ENCODE data around the gene PHKG1.

DNA sequence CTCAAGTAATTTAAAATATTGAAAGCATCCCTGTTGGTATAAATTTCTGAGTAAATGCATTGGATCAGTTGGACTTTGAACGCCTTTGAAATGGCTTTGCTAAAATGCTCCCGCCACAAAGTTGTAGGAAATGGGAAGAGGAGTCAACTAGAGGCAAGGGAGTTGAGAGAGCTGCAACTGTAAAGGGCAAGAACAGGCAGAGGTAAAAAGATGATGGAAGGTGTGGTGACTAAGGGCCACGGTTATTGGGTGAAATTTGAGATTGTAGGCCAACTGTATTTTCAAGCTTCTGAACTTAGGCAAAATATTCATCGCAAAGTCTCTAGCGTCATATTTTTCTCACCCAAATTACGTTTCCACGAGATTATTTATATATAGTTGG is 29.3 kb downstream of the PHKG1 start:
- TF ChIP-seq, protein P1, sequence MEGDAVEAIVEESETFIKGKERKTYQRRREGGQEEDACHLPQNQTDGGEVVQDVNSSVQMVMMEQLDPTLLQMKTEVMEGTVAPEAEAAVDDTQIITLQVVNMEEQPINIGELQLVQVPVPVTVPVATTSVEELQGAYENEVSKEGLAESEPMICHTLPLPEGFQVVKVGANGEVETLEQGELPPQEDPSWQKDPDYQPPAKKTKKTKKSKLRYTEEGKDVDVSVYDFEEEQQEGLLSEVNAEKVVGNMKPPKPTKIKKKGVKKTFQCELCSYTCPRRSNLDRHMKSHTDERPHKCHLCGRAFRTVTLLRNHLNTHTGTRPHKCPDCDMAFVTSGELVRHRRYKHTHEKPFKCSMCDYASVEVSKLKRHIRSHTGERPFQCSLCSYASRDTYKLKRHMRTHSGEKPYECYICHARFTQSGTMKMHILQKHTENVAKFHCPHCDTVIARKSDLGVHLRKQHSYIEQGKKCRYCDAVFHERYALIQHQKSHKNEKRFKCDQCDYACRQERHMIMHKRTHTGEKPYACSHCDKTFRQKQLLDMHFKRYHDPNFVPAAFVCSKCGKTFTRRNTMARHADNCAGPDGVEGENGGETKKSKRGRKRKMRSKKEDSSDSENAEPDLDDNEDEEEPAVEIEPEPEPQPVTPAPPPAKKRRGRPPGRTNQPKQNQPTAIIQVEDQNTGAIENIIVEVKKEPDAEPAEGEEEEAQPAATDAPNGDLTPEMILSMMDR (conservative IDR thresholded peaks at IDR 0.05) = no peak
- no peak for TF ChIP-seq ZFX (IDR thresholded peaks at IDR 0.05)
